Astrocyte (in vitro differentiated cells and primary cell): ENCODE measurements around the gene MAP4K4.

Experiments used
- CTCF ChIP-seq: IDR thresholded peaks from 2 replicates; pipeline ENCODE4 v1.5.1; 2011; ENCODE audit warnings: low read depth, mild to moderate bottlenecking, inconsistent platforms, low read length, moderate library complexity; ENCODE audit not compliant: insufficient read depth
- EZH2 ChIP-seq: IDR thresholded peaks from 2 replicates; pipeline ENCODE4 v1.6.1; 2012; ENCODE audit warnings: mild to moderate bottlenecking, low read length, inconsistent platforms; ENCODE audit not compliant: insufficient read depth

GRCh38 chr2:101858910-101859309 lies 161.4 kb downstream of the MAP4K4 start:
- TF ChIP-seq EZH2 (no peak), CTCF (no peak)
